DND-41 (cell line): ENCODE results near the gene SYNE3.

Experiments
- CTCF ChIP-seq: IDR thresholded peaks from 2 replicates; pipeline ENCODE4 v1.5.1; 2012; ENCODE audit warnings: borderline replicate concordance, low read length, moderate library complexity, mild to moderate bottlenecking; ENCODE audit not compliant: poor library complexity, severe bottlenecking; ENCODE audit errors: extremely low read depth
- EZH2 ChIP-seq: IDR thresholded peaks from 3 replicates; pipeline ENCODE4 v1.6.1; 2012; ENCODE audit warnings: borderline replicate concordance, low read depth, mild to moderate bottlenecking, moderate library complexity, low read length, inconsistent platforms; ENCODE audit not compliant: severe bottlenecking

GRCh38 chr14:95524706-95525512 lies 8.5 kb upstream of the SYNE3 start:
- no peak for TF ChIP-seq CTCF
- TF ChIP-seq EZH2 = no peak
